Neural progenitor cell (in vitro differentiated cells): ENCODE measurements around the gene RAB37.

Experiments
- CTCF ChIP-seq: fragments of 200-600 bp; sonication (generic); IDR thresholded peaks from 2 replicates; pipeline ENCODE4 v1.5.1; 2017; ENCODE audit warnings: antibody characterized with exemption, mild to moderate bottlenecking
- EZH2 ChIP-seq: fragments of 200-600 bp; sonication (generic); IDR thresholded peaks from 2 replicates; pipeline ENCODE4 v1.6.1; 2017; ENCODE audit warnings: antibody characterized with exemption, mild to moderate bottlenecking, moderate library complexity
- EZH2phosphoT487 ChIP-seq: fragments of 200-600 bp; sonication (generic); IDR thresholded peaks from 2 replicates; pipeline ENCODE4 v1.6.1; 2017; ENCODE audit warnings: antibody characterized with exemption

GRCh38 chr17:74752822-74753401 lies 15.9 kb downstream of the RAB37 start:
- TF ChIP-seq CTCF (no peak), EZH2 (no peak), EZH2phosphoT487 (no peak)
